Neural progenitor cell (in vitro differentiated cells): ENCODE data around the gene UBE2E1. TPM values are rescaled to one million over a fixed set of nuclear protein-coding genes. Genes with fewer than 3 reads are reported as not detected.

Source experiments
- DNase-seq: peaks from one replicate; pipeline ENCODE4 v3.0.0-alpha.2; 2016; ENCODE audit warnings: low spot score
- H2AFZ ChIP-seq: fragments of 200-600 bp; sonication (generic); replicated peaks from 2 replicates; pipeline ENCODE4 v1.6.1; 2016; ENCODE audit warnings: antibody characterized with exemption
- H3F3A ChIP-seq: fragments of 200-600 bp; sonication (generic); 2 replicates; pipeline ENCODE4 v1.6.1; 2016; ENCODE audit warnings: antibody characterized with exemption, low read depth
- H3K27ac ChIP-seq: fragments of 200-600 bp; sonication (generic); 2 replicates; pipeline ENCODE4 v1.5.1; 2016; ENCODE audit warnings: mild to moderate bottlenecking
- H3K27me3 ChIP-seq: fragments of 200-600 bp; sonication (generic); 2 replicates; pipeline ENCODE4 v1.6.1; 2016; ENCODE audit warnings: mild to moderate bottlenecking, moderate library complexity
- H3K36me3 ChIP-seq: fragments of 200-600 bp; sonication (generic); 2 replicates; pipeline ENCODE4 v1.5.1; 2016
- H3K4me1 ChIP-seq: fragments of 200-600 bp; sonication (generic); 2 replicates; pipeline ENCODE4 v1.6.1; 2016; ENCODE audit warnings: mixed run types
- H3K4me2 ChIP-seq: fragments of 200-600 bp; sonication (generic); 2 replicates; pipeline ENCODE4 v1.6.1; 2016
- H3K4me3 ChIP-seq: fragments of 200-600 bp; sonication (generic); 2 replicates; pipeline ENCODE4 v1.5.1; 2016
- H3K79me2 ChIP-seq: fragments of 200-600 bp; sonication (generic); 2 replicates; pipeline ENCODE4 v1.6.1; 2016; ENCODE audit warnings: low read depth
- H3K9ac ChIP-seq: fragments of 200-600 bp; sonication (generic); 2 replicates; pipeline ENCODE4 v1.6.1; 2016
- H3K9me3 ChIP-seq: fragments of 200-600 bp; sonication (generic); 2 replicates; pipeline ENCODE4 v1.5.1; 2016; ENCODE audit warnings: low read depth
- H4K20me1 ChIP-seq: fragments of 200-600 bp; sonication (generic); 2 replicates; pipeline ENCODE4 v1.6.1; 2016; ENCODE audit warnings: low read depth
- H3K27ac Mint-ChIP-seq: 3 replicates; pipeline ENCODE4 v1.8.0; 2021; ENCODE audit warnings: mixed read lengths
- H3K27me3 Mint-ChIP-seq: 2 replicates; pipeline ENCODE4 v1.8.0; 2022; ENCODE audit warnings: low read depth, mild to moderate bottlenecking, inconsistent platforms, moderate library complexity, mixed read lengths; ENCODE audit not compliant: insufficient read depth
- H3K36me3 Mint-ChIP-seq: 3 replicates; pipeline ENCODE4 v1.8.0; 2021; ENCODE audit warnings: mixed read lengths
- H3K4me1 Mint-ChIP-seq: 3 replicates; pipeline ENCODE4 v1.8.0; 2021; ENCODE audit warnings: mixed read lengths
- H3K4me3 Mint-ChIP-seq: 3 replicates; pipeline ENCODE4 v1.8.0; 2021; ENCODE audit warnings: mild to moderate bottlenecking, moderate library complexity, mixed read lengths
- H3K9me3 Mint-ChIP-seq: 3 replicates; pipeline ENCODE4 v1.8.0; 2020; ENCODE audit warnings: mixed read lengths
- EZH2 ChIP-seq: fragments of 200-600 bp; sonication (generic); IDR thresholded peaks from 2 replicates; pipeline ENCODE4 v1.6.1; 2017; ENCODE audit warnings: antibody characterized with exemption, mild to moderate bottlenecking, moderate library complexity
- EZH2phosphoT487 ChIP-seq: fragments of 200-600 bp; sonication (generic); IDR thresholded peaks from 2 replicates; pipeline ENCODE4 v1.6.1; 2017; ENCODE audit warnings: antibody characterized with exemption
- total RNA-seq: library from RNA; depleted of rRNA; stranded (reverse); fragments of >200 nt; gene quantifications from 2 replicates; pipeline ENCODE4 v1.2.3, GENCODE V29; 2015; ENCODE audit warnings: low replicate concordance
- TF ChIP-seq, protein P1 (sequence below): fragments of 200-600 bp; sonication (generic); IDR thresholded peaks from 2 replicates; pipeline ENCODE4 v1.5.1; 2017; ENCODE audit warnings: antibody characterized with exemption, mild to moderate bottlenecking

UBE2E1 gene
- total RNA-seq, 1 donor from 2014 or later: 391 TPM

DNA sequence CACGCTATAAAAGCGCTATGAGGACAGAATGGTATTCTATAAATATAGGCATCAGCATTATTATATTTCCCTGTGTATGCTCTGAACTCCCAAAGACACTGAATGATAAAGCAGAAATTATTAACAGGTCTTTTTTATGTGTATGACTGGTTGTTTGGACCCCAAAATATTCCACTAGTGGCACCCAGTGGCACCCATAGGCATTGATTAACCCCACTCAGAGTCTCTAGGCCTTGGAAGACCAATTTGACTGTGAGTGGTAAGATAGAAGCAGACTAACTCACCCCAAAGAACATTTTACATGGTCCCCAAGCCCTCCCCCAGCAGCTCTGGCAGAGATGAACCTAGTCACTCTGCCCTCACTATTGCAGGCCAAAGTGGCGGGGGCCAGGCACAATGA is 45.4 kb upstream of the UBE2E1 start:
- Mint-ChIP-seq H3K36me3 (no peaks in the 10 kb centered on the region), H3K27ac (no peak overlapping the region), H3K4me3 (no peak overlapping the region), H3K27me3 (peaks cover 3% of the 10 kb centered on the region), H3K4me1 (peaks cover 39% of the 10 kb centered on the region), H3K9me3 (no peaks in the 10 kb centered on the region)
- peaks cover 12% of the 10 kb centered on the region for H3F3A ChIP-seq
- no peak overlapping the region for H3K4me3 ChIP-seq
- no peak overlapping the region for H3K9ac ChIP-seq
- TF ChIP-seq, protein P1, sequence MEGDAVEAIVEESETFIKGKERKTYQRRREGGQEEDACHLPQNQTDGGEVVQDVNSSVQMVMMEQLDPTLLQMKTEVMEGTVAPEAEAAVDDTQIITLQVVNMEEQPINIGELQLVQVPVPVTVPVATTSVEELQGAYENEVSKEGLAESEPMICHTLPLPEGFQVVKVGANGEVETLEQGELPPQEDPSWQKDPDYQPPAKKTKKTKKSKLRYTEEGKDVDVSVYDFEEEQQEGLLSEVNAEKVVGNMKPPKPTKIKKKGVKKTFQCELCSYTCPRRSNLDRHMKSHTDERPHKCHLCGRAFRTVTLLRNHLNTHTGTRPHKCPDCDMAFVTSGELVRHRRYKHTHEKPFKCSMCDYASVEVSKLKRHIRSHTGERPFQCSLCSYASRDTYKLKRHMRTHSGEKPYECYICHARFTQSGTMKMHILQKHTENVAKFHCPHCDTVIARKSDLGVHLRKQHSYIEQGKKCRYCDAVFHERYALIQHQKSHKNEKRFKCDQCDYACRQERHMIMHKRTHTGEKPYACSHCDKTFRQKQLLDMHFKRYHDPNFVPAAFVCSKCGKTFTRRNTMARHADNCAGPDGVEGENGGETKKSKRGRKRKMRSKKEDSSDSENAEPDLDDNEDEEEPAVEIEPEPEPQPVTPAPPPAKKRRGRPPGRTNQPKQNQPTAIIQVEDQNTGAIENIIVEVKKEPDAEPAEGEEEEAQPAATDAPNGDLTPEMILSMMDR: no peak
- TF ChIP-seq EZH2phosphoT487 (no peak), EZH2 (no peak)
- no peak for DNase-seq
- peaks cover 21% of the 10 kb centered on the region for H3K4me1 ChIP-seq
- no peak overlapping the region for H3K27ac ChIP-seq
- H3K4me2 ChIP-seq: peak overlapping the region; percentile 51
- peak overlapping the region; percentile 97 for H2AFZ ChIP-seq
- H4K20me1 ChIP-seq: no peaks in the 10 kb centered on the region
- no peaks in the 10 kb centered on the region for H3K79me2 ChIP-seq
- H3K9me3 ChIP-seq: no peaks in the 10 kb centered on the region
- H3K27me3 ChIP-seq: no peaks in the 10 kb centered on the region
- H3K36me3 ChIP-seq: no peaks in the 10 kb centered on the region

DNA sequence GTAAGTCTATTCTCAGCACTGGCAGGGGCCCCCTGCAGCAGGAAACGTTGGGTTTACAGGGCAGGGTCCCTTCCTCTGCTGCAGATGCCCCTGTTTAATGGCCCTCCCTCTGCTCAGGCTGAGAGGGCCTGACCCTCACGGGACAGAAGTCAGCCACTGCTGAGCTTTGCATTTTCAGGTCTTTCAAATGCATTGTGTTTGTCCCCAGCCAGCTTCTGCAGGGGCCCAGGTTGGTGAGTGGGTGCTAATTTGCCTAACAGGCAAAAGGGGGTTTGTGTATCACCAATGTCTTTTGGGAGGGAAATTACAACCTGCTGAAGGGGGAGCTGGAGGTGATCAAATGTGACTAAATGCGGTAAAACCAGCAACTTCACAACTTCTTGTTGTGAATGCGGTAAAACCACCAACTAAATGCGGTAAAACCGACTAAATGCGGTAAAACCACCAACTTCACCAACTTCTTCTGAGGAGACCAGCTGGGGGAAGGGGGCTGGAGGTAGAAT is 44.8 kb upstream of the UBE2E1 start:
- H3K9ac ChIP-seq: no peak overlapping the region
- H3K27me3 ChIP-seq: no peaks in the 10 kb centered on the region
- no peaks in the 10 kb centered on the region for H4K20me1 ChIP-seq
- no peaks in the 10 kb centered on the region for H3K79me2 ChIP-seq
- Mint-ChIP-seq H3K36me3 (no peaks in the 10 kb centered on the region), H3K9me3 (no peaks in the 10 kb centered on the region), H3K4me3 (no peak overlapping the region), H3K4me1 (peaks cover 36% of the 10 kb centered on the region), H3K27ac (no peak overlapping the region), H3K27me3 (peaks cover 3% of the 10 kb centered on the region)
- TF ChIP-seq EZH2phosphoT487 (no peak), EZH2 (no peak)
- TF ChIP-seq, protein P1: no peak
- H3K4me1 ChIP-seq: peaks cover 21% of the 10 kb centered on the region
- H3K27ac ChIP-seq: no peak overlapping the region
- no peak overlapping the region for H3K4me3 ChIP-seq
- peaks cover 12% of the 10 kb centered on the region for H3F3A ChIP-seq
- H2AFZ ChIP-seq: peak overlapping the region; percentile 97
- H3K4me2 ChIP-seq: peak overlapping the region; percentile 51
- peak; percentile 24 for DNase-seq
- no peaks in the 10 kb centered on the region for H3K36me3 ChIP-seq
- H3K9me3 ChIP-seq: no peaks in the 10 kb centered on the region

DNA sequence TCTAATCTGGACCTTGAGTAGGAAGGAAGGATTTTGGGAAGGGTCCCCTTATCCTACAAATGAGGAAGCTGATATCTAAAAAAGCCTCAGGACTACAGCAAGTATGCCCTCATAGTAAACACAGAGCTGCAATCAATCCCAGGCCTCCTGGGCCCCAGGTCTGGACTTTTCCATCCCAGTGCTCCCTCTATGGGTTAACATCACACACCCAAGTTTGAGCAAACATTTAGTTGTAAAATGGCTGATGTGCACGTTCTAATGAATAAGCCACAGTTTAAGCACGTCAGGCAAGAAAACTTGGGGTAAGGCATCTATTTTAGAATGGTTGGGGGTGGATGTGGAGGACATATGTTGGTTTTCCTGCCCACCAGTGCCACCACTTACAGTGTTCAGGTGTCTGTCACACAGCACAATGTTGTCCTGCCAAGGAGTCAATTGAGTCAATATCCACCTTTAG is 44.3 kb upstream of the UBE2E1 start:
- H3K4me3 Mint-ChIP-seq: no peak overlapping the region
- Histone ChIP-seq H2AFZ (peak overlapping the region; percentile 97), H3K27ac (no peak overlapping the region), H3K9ac (no peak overlapping the region), H3K36me3 (no peaks in the 10 kb centered on the region), H3K4me2 (peak overlapping the region; percentile 51), H4K20me1 (no peaks in the 10 kb centered on the region), H3K27me3 (no peaks in the 10 kb centered on the region), H3K79me2 (no peaks in the 10 kb centered on the region), H3F3A (peaks cover 12% of the 10 kb centered on the region), H3K9me3 (no peaks in the 10 kb centered on the region), H3K4me1 (peaks cover 21% of the 10 kb centered on the region), H3K4me3 (no peak overlapping the region)
- H3K36me3 Mint-ChIP-seq: no peaks in the 10 kb centered on the region
- H3K27me3 Mint-ChIP-seq: peaks cover 3% of the 10 kb centered on the region
- TF ChIP-seq, protein P1: peak; percentile 46
- TF ChIP-seq EZH2: no peak
- no peak for TF ChIP-seq EZH2phosphoT487
- peaks cover 33% of the 10 kb centered on the region for H3K4me1 Mint-ChIP-seq
- no peak overlapping the region for H3K27ac Mint-ChIP-seq
- peak; percentile 56 for DNase-seq
- H3K9me3 Mint-ChIP-seq: no peaks in the 10 kb centered on the region
